ENCODE data around the gene HAGHL.
"Not testable (repeated sequence)": the region's sequence is repeated elsewhere in the genome, so short reads cannot be mapped to it uniquely, and the experiment has no call there.

HAGHL gene

DNA sequence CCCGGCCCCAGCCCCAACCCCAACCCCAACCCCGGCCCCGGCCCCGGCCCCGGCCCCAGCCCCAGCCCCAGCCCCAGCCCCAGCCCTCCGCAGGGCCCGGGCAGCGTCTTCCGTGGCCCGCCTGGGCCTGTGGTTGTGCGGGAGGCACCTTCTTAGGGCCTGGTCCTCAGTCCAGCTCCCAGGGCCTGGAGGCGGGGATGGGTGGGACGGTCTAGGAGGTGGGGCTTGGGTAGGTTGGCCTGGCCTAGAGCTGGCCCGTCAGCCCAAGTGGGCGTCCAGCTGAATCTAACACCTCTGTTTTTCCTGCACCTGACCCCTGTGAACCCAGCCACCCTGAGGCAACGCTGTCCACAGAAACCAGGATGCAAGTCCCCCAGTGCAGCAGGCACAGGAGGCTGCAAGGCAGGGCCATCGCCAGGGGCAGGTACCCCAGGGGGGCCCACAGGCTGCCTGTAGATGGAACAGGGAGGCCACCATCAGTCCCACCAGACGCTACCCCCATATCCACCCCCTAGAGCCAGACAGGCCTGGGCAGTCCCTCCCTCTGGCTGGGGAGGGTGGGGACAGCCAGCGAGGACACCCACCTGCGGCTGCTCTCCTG is 42.4 kb downstream of the HAGHL start:
- H3K4me3 ChIP-seq: no peak overlapping the region
- no peak for DNase-seq (ENCODE audit: low spot score)
- TF ChIP-seq, protein P1, sequence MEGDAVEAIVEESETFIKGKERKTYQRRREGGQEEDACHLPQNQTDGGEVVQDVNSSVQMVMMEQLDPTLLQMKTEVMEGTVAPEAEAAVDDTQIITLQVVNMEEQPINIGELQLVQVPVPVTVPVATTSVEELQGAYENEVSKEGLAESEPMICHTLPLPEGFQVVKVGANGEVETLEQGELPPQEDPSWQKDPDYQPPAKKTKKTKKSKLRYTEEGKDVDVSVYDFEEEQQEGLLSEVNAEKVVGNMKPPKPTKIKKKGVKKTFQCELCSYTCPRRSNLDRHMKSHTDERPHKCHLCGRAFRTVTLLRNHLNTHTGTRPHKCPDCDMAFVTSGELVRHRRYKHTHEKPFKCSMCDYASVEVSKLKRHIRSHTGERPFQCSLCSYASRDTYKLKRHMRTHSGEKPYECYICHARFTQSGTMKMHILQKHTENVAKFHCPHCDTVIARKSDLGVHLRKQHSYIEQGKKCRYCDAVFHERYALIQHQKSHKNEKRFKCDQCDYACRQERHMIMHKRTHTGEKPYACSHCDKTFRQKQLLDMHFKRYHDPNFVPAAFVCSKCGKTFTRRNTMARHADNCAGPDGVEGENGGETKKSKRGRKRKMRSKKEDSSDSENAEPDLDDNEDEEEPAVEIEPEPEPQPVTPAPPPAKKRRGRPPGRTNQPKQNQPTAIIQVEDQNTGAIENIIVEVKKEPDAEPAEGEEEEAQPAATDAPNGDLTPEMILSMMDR (IDR thresholded peaks at IDR 0.05): no peak
- no peak overlapping the region for H3K27ac ChIP-seq

- no peak for DNase-seq (ENCODE audit: low spot score)
Observed at GRCh38 chr16:769934-770333, 43.0 kb downstream of the HAGHL start.

GRCh38 chr16:770411-770810 is 43.5 kb downstream of the HAGHL start:
- no peak for DNase-seq (ENCODE audit: low spot score)
- H3K4me3 ChIP-seq: no peak overlapping the region
- no peak overlapping the region for H3K27ac ChIP-seq
- TF ChIP-seq, protein P1 (IDR thresholded peaks at IDR 0.05): no peak

More at GRCh38 chr16:769934-770333, 43.0 kb downstream of the HAGHL start:
- no peak overlapping the region for H3K4me3 ChIP-seq
- H3K27ac ChIP-seq: no peak overlapping the region
- TF ChIP-seq, protein P1 (IDR thresholded peaks at IDR 0.05): no peak

DNA sequence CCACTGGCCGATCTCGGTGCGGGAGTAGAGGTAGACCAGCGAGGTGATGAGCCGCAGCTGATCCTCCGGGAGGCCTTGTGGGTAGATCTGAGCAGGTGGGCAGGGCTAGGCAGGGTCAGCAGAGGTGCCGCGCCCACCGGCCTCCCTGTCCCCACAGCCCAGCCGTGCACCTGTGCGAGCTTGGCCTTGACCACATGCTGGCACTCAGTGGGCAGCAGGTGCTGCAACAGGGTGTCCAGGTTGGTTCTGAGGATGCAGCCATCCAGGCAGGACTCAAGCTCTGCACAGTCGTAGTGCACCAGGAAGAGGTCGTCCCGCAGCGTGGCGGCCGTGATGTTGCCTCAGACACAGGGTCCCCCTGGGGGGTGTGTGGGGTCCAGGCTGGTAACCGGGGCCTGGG is 46.1 kb downstream of the HAGHL start:
- DNase-seq (ENCODE audit: low spot score): no peak
- Histone ChIP-seq H3K27ac (no peak overlapping the region), H3K4me3 (no peak overlapping the region)
- TF ChIP-seq, protein P1 (IDR thresholded peaks at IDR 0.05): no peak

DNA sequence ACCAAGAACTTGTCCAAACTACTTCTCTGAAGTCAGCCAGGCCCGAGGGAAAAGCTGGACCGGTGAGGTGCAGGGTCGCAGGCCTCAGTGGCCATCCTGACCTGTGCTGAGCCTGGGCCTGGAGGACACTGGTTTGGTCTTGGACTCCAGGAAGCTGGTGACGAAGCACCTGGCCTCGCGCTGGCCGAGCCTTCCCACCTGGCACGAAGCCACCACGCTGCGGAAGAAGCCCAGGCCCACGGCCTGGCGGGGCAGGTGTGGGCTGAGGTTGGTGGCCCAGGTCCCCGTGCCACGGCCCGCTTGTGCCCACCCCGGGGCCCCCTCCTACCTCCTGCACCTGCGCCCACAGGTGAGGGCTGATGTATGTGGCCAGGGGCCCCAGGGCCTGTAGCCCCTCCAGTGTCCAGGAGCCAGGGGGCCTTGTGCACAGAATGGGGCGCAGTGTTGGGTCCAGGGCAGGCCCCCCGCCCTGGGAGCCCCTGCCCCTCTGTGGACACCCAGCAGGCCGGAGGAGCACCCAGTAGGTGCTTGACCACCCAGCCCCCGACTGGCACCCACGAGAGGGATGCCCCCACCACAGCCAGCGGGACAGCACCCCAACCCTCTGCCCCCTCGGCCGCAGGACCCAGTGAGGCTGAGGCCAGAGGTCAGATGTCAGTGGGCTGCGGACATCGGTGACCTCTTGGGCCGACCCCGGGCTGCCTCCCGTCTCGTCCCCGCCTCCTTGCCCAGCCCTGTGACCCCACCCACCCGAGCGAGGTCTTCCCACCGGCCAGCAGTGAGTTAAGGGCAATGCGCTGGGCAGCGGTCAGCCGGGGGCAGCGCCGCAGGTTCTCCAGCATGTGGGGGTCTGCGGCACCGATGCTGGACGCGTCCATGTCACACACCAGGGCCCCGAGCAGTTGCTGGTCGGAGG is 47.4 kb downstream of the HAGHL start:
- Histone ChIP-seq H3K27ac (no peak overlapping the region), H3K4me3 (no peak overlapping the region)
- TF ChIP-seq, protein P1 (IDR thresholded peaks at IDR 0.05): no peak
- DNase-seq (ENCODE audit: low spot score): no peak

- TF ChIP-seq, protein P1 (IDR thresholded peaks at IDR 0.05): no peak
- Histone ChIP-seq H3K27ac (no peak overlapping the region), H3K4me3 (no peak overlapping the region)
- DNase-seq (ENCODE audit: low spot score): no peak
Observed at GRCh38 chr16:775236-775796, 48.4 kb downstream of the HAGHL start.

DNA sequence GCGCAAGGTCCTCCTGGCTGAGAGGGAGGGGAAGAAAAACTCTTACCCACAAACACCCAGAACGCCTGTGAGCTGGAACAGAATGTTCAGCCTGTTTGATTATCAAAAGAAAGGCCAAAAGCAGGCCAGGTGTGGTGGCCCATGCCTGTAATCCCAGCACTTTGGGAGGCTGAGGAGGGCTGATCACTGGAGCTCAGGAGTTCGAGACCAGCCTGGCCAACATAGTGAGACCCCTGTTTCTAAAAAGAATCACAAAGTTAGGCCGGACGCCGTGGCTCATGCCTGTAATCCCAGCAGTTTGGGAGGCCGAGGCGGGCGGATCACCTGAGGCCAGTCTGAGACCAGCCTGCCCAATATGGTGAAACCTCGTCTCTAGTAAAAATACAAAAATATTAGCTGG is 49.4 kb downstream of the HAGHL start:
- H3K4me3 ChIP-seq; DNase-seq (ENCODE audit: low spot score); H3K27ac ChIP-seq: not testable (repeated sequence)
